ENCODE data around the gene TNFAIP8.

The TNFAIP8 gene

DNA sequence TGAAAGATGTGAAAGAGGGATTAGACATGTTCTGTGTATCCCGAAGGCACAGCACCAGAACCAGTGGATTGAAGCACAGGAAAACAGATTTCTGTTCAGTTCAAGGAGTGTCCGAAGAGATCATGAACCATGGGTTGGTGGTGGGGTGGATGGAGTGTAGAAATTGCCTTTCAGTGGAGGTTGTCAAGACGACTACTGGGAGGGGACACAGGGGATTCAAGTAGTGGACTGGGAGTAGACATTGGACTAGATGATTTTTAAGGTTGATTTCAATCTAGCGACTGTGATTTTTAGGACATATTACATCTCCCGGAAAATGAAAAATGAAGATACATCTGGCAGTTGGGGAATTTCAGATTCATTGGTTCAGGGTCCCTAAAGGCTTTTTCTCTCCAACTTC lies 35.9 kb upstream of the TNFAIP8 start:
- no peak for DNase-seq (ENCODE audit: low read depth)
- no peak overlapping the region for H3K4me3 ChIP-seq (ENCODE audit: low read length)
- TF ChIP-seq, protein P1, sequence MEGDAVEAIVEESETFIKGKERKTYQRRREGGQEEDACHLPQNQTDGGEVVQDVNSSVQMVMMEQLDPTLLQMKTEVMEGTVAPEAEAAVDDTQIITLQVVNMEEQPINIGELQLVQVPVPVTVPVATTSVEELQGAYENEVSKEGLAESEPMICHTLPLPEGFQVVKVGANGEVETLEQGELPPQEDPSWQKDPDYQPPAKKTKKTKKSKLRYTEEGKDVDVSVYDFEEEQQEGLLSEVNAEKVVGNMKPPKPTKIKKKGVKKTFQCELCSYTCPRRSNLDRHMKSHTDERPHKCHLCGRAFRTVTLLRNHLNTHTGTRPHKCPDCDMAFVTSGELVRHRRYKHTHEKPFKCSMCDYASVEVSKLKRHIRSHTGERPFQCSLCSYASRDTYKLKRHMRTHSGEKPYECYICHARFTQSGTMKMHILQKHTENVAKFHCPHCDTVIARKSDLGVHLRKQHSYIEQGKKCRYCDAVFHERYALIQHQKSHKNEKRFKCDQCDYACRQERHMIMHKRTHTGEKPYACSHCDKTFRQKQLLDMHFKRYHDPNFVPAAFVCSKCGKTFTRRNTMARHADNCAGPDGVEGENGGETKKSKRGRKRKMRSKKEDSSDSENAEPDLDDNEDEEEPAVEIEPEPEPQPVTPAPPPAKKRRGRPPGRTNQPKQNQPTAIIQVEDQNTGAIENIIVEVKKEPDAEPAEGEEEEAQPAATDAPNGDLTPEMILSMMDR (IDR thresholded peaks at IDR 0.05; ENCODE audit: insufficient read depth, low read depth, low read length, missing control alignments), result no peak

DNA sequence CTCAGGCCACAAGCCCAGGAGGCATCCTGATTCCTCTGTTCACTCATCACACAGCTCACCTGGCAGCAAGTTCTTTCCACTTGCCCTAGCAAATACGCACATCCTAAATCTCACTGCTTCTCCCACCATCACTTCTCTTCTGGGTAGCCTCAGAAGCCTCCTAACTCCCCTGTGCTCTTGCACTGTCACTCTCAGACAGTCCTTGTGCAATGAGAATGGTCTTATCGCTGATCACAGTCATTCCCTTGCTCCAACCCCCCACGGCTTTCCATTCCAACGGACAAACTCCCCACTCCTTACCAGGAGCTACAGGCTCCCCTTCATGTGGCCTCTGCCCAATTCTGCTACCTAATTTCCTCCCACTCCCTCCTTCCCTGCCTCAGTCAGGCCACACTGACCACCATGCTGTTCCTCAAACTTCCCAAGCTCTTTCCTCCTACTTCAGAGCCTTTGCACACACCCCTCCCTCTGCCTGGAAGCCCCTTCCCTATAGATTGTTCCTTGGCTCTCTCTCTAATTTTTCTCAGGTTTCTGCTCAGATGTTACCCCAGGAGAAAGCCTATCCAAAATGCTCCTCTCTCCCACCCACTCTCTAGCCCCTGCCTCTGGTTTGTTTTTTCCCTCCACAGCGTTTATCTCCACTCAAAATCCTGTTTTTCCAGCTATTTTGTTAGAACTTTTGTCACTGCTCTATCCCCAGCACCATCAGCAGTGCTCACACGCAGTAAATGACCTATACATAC lies 34.1 kb upstream of the TNFAIP8 start:
- no peak overlapping the region for H3K4me3 ChIP-seq (ENCODE audit: low read length)
- no peak for DNase-seq (ENCODE audit: low read depth)
- TF ChIP-seq, protein P1 (IDR thresholded peaks at IDR 0.05; ENCODE audit: insufficient read depth, low read depth, low read length, missing control alignments), result no peak

DNA sequence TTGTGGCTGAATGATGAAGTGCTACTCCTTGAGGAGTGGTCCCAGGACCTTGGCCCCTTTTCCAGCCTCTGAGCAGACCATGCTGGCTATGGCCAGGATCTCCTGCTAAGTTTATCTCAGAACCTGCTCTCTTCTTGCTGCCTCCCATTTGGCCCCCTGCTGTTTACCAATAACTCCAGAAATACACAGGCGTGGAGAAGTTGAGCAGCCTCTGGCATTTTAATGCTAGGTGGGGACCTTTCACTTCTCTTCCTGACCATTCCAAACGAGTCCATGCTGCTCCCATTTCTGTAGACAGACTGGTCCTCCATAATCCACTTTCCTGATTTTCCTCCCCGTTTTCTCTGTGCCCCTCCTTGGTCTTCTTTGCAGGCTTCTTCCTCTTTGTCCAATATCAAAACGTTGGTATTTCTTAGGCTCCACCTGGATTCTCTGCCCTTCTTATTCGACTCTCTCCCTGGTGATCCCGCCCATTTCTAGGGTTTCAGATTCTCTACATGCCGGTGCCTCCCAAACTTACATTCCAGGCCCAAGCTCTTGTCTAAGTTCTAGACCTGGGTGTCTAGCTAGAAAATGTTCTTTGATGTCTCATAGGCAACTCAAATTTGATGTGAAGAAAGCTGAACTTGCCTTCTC lies 33.4 kb upstream of the TNFAIP8 start:
- TF ChIP-seq, protein P1 (IDR thresholded peaks at IDR 0.05; ENCODE audit: insufficient read depth, low read depth, low read length, missing control alignments), result no peak
- no peak overlapping the region for H3K4me3 ChIP-seq (ENCODE audit: low read length)
- peak; percentile 41 for DNase-seq (ENCODE audit: low read depth)

DNA sequence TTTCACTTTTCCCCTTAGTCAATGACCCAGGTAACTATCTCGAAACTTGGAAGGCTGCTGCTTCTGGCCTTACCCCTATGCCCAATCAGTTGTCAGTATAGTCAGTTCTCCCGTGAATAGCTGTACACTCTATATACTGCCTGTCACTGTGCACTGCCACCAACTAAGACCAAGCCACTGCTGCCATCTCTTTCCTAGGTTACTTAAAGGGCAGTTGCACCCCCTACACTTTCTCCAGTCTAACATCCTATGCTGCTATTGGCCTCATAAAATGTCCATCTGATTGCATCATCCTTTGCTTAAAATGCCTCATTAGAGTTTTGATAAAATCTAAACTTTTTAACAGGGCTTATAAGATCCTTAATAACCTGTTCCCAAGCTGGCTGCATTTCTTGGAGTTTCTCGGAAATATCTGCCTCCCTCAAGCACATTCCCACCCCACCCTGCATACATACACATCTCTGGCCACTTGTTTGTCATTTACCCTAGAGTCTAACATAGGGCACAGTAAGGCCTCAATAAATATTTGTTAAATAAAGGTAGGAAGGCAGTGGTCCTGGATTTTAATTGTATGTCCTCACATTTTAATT lies 32.8 kb upstream of the TNFAIP8 start:
- TF ChIP-seq, protein P1 (IDR thresholded peaks at IDR 0.05; ENCODE audit: insufficient read depth, low read depth, low read length, missing control alignments), result no peak
- DNase-seq (ENCODE audit: low read depth), result no peak
- no peak overlapping the region for H3K4me3 ChIP-seq (ENCODE audit: low read length)

DNA sequence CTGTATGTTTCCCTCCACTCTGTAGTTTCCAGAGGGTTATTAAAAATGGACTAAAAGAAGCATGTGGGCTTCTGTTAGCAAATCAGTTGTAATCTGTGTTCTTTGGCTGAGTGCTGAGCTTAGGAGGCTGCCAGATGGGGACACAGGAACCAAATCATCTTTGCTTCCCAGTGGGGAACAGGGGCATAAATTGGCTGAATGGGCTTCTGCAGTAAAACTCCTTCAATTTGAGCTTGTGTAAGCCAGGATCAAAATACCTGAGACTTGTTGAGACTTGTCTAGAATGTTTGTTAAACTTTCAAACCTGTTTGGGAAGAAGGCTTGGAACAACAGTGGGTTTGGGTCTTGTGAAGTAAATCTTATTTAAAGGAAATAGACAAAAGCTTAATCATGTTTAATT lies 32.2 kb upstream of the TNFAIP8 start:
- TF ChIP-seq, protein P1 (IDR thresholded peaks at IDR 0.05; ENCODE audit: insufficient read depth, low read depth, low read length, missing control alignments), result no peak
- peak overlapping the region; percentile 18 for H3K4me3 ChIP-seq (ENCODE audit: low read length)
- DNase-seq (ENCODE audit: low read depth), result peak; percentile 95

DNA sequence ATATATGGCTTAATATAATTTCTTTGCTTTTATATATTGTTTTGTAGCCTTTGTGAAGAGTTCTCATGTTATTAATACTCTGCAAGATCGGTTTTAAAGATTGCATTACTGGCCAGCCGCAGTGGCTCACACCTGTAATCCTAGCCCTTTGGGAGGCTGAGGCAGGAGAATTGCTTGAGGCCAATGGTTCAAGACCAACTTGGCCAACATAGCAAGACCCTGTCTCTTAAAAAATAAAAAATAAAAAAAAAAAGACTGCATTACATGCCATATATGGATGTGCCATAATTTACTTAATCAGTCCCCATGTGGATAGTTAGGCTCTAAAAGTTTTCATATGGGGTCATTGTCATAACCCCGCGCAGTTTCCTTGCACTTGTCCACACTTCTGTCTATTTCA lies 31.0 kb upstream of the TNFAIP8 start:
- TF ChIP-seq, protein P1 (IDR thresholded peaks at IDR 0.05; ENCODE audit: insufficient read depth, low read depth, low read length, missing control alignments), result no peak
- peak overlapping the region; percentile 18 for H3K4me3 ChIP-seq (ENCODE audit: low read length)
- no peak for DNase-seq (ENCODE audit: low read depth)
